ENCODE results near the gene CRTC2.
A peak's percentile ranks its signal among the peaks of the same experiment; 100 is the strongest.
"Not testable (repeated sequence)": the region's sequence is repeated elsewhere in the genome, so short reads cannot be mapped to it uniquely, and the experiment has no call there.

The CRTC2 gene, protein sequence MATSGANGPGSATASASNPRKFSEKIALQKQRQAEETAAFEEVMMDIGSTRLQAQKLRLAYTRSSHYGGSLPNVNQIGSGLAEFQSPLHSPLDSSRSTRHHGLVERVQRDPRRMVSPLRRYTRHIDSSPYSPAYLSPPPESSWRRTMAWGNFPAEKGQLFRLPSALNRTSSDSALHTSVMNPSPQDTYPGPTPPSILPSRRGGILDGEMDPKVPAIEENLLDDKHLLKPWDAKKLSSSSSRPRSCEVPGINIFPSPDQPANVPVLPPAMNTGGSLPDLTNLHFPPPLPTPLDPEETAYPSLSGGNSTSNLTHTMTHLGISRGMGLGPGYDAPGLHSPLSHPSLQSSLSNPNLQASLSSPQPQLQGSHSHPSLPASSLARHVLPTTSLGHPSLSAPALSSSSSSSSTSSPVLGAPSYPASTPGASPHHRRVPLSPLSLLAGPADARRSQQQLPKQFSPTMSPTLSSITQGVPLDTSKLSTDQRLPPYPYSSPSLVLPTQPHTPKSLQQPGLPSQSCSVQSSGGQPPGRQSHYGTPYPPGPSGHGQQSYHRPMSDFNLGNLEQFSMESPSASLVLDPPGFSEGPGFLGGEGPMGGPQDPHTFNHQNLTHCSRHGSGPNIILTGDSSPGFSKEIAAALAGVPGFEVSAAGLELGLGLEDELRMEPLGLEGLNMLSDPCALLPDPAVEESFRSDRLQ

GRCh38 chr1:153958111-153958960 is at the start of gene CRTC2:
Gene CRTC2, minus strand, starts transcription at chr1:153958612. Its CDS starts 115 bp downstream, at chr1:153958497.
- peak; percentile 94 for DNase-seq

DNA sequence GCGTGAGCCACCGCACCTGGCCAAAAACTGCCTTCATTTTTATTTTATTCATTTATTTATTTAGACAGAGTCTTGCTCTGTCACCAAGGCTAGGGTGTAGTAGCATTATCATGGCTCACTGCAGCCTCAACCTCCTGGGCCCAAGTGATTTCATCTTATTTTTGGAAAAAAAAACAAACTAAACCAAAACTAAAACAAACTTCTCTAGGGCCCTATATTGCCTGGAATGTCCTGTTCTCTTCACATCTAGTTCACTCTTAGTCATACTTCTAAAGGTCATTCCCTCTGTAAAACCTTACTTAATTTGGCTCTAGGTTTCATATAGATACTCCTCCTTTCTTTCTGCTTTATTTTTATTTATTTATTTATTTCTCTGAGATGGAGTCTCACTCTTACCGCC is 47.7 kb upstream of the CRTC2 start:
- DNase-seq, result no peak

DNA sequence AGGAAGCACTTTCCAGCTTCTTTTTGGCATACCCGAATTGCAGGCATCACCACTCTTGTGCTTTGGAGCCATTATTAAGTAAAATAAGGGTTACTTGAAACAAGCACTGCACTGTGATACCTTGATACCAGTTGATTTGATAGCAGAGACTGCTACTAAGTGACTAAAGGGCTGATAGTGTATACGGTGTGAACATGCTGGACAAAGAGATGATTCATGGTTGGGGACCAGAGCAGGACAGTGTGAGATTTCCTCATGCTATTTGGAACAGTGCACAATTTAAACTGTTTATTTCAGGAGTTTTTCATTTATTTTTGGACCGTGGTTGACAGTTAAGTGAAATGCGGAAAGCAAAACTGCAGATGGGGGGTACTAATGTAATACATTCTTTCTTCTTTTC is 42.0 kb upstream of the CRTC2 start:
- DNase-seq, result no peak

GRCh38 chr1:153996882-153997281 is 38.5 kb upstream of the CRTC2 start:
- not testable (repeated sequence) for DNase-seq

DNA sequence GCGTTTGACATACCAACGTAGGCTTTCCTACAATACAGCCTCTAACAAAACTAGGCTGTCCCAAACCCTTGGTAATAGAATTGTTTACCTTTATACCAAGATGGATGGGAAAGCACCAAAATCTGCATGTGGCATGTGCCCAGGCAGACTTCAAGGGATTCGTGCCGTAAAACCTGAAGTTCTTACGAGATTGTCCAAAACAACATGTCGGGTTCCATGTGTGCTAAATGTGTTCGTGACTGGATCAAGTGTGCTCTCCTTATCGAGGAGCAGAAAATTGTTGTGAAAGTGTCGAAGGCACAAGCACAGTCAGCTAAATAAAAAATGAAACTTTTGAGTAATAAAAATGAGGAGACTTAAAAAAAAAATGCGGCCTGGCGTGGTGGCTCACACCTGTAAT is 37.2 kb upstream of the CRTC2 start:
- no peak for DNase-seq

GRCh38 chr1:153995202-153995601 is 36.8 kb upstream of the CRTC2 start:
- no peak for DNase-seq

GRCh38 chr1:153991806-153992205 is 33.4 kb upstream of the CRTC2 start:
- no peak for DNase-seq

DNA sequence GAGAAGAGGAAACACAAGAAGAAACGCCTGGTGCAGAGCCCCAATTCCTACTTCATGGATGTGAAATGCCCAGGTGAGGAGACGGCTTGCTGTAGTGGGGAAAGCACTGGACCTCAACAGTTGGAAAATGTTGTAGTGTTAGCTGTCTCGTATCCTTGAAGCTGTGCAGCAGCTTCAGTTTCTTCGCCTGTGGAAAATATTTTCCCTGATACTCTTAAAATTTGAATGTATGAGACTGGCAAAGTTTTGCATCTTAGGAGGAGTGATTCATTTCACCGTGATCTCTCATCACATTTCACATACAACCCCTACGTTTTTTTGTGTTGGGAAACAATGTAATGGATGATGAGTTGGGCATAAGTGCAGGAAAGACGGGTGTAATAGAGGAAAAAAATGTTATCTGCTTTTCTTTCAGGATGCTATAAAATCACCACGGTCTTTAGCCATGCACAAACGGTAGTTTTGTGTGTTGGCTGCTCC is 32.8 kb upstream of the CRTC2 start:
- DNase-seq, result no peak

GRCh38 chr1:153990468-153991150 is 32.2 kb upstream of the CRTC2 start, which contains the start of gene RPS27:
Gene RPS27, plus strand, starts transcription at chr1:153990762. Its CDS starts 35 bp downstream, at chr1:153990797.
- DNase-seq, result peak; percentile 86

DNA sequence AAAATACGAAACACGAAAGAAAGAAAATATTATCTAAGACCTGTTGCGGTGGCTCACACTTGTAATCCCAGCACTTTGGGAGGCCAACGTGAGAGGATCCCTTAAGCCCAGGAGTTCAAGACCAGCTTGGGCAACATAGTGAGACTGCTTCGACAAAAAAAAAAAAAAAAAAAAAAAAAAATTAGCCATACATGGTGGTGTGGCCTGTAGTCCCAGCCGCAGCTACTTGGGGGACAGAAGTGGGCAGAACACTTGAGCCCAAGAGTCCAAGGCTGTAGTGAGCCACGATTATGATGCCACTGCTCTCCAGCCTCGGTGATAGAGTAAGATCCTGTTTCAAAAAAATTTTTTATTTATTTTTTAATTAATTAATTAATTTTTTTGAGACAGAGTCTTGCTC is 29.2 kb upstream of the CRTC2 start:
- no peak for DNase-seq

GRCh38 chr1:153985941-153986761 is 27.7 kb upstream of the CRTC2 start, which contains the start of gene RAB13:
Gene RAB13, minus strand, starts transcription at chr1:153986339. Its CDS starts 103 bp downstream, at chr1:153986236.
- no peak for DNase-seq

- DNase-seq, result peak; percentile 38
These were observed 27.0 kb upstream of the CRTC2 start for GRCh38 chr1:153985341-153985912.

DNA sequence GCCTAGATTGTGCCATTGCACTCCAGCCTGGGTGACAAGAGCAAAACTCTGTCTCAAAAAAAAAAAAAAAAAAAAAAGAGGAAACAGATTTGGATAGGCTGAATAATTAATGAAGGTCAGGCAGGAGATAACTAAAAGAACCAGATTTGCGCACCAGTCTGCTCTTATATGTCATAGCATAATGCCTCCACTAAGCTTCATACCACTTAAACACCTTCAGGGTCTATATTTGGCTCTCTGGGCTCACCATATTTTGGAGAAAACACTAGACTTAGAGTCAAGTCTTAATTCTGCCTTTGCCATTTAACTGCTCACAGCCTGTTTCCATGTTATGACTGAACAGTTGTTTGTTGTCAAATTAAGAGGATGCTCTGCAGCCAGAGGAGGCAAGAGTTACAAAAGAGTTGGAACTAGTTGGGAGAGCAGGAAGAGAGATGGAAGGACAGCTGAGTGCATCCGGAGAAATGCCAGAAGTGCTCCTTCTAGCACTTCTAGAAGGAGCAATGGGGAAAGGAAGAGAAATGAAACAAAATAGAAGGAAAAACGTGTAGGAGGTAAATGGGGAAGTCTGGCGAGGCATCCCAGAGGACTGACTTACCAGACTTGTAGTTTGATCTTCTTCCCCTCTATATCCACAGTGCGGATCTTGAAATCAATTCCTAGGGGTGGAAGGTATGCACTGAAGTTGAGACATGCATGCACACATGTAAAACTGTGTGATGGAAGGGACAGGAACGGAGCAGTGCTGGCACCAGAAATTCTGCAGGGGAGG is 25.9 kb upstream of the CRTC2 start:
- DNase-seq, result no peak

DNA sequence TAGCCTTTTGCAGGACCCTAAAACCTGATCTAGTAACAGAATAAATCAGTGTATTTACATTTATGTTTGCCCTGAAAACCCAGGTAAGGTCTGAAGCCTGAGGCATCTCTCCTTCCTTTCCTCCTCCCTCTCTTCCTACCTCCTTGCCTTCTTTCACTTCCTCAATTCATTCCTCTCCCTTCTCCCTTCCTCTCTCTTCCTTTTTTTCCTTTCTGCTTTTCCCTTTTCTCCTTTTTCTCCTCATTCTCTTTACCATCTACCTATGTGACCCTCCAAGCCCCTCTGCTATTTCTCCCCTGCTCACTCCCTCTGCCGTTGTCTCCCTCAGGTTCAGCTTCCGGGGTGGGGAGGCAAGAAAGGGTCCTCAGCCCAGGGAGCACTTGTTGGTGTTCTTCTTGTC is 23.3 kb upstream of the CRTC2 start:
- DNase-seq, result not testable (repeated sequence)

DNA sequence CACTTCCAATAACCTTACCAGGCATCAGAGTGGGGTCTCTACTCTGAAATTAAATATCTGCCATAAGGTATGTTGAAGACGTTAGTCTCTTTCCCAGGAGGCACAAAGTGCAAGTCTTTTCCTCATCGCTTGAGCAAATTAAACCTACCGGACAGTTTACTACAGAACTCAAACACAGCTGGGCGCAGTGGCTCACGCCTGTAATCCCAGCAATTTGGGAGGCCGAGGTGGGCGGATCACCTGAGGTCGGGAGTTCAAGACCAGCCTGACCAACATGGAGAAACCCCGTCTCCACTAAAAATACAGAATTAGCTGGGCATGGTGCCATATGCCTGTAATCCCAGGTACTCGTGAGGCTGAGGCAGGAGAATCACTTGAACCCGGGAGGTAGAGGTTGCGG is 20.7 kb upstream of the CRTC2 start:
- DNase-seq, result not testable (repeated sequence)

DNA sequence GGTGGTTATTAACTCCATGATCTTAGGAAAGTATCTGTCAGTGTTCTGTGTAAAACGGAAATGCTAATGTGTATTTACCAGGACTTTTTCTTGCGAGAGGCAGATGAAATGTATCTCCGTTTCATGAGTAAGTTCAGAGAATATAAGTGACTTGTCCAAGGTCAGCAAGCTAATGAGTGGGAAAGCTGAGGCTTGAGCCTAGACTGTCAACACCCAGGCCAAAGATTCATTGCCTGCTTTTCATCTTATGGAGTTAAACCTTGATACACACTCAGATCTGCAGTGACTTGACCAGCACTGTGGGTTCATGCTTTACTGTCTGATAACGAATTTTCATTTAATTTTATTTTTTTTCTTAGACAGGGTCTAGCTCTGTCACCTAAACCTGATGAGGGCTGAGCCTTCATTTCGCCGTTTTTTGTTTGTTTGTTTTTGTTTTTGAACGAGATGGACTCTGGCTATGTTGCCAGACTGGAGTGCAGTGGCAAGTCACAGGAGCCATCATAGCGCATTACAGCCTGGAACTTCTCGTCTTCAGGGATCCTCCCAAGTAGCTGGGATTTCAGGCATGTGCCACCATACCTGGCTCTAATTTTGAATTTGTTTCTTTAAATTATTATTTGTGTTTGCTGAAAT is 20.0 kb upstream of the CRTC2 start:
- no peak for DNase-seq

GRCh38 chr1:153977250-153978240 is 19.1 kb upstream of the CRTC2 start, which contains the start of gene JTB:
Gene JTB, minus strand, starts transcription at chr1:153977674. Its CDS starts 422 bp downstream, at chr1:153977252.
- peak; percentile 81 for DNase-seq

GRCh38 chr1:153976819-153977249 is 18.4 kb upstream of the CRTC2 start:
- no peak for DNase-seq
